A673 (cell line): ENCODE data around the gene PRKCQ. TPM values are rescaled to one million over a fixed set of nuclear protein-coding genes. Genes with fewer than 3 reads are reported as not detected.
"Not testable (repeated sequence)": the region's sequence is repeated elsewhere in the genome, so short reads cannot be mapped to it uniquely, and the experiment has no call there.

Source experiments
- BruUV-seq: library from RNA; stranded (reverse); fragments of 400-500 nt; replicated peaks from 2 replicates; lab custom pipeline; 2021; lab: Mats Ljungman, UMichigan
- CTCF ChIA-PET: fragments of 300-600 bp; sonication (Branson Sonifier 250); formaldehyde crosslinking; loops from one replicate; lab custom pipeline; 2022; ENCODE audit warnings: antibody characterized with exemption; lab: Charles Lee
- POLR2A ChIA-PET: fragments of 300-600 bp; sonication (Branson Sonifier 250); formaldehyde crosslinking; loops from one replicate; lab custom pipeline; 2022; ENCODE audit warnings: antibody characterized with exemption; ENCODE audit not compliant: low non-redundant PET; lab: Charles Lee
- DNase-seq: peaks from one replicate; pipeline ENCODE4 v3.0.0-alpha.2; 2015; ENCODE audit warnings: low spot score
- H3K27ac ChIP-seq: fragments of 200-600 bp; sonication (generic); 2 replicates; pipeline ENCODE4 v1.5.1; 2016; ENCODE audit warnings: mixed run types, low read depth, mild to moderate bottlenecking, mixed read lengths, antibody characterized with exemption, low read length; ENCODE audit not compliant: poor library complexity, severe bottlenecking
- H3K27me3 ChIP-seq: fragments of 200-600 bp; sonication (generic); replicated peaks from 2 replicates; pipeline ENCODE4 v1.6.1; 2017; ENCODE audit warnings: mixed run types, low read depth, mild to moderate bottlenecking, mixed read lengths, antibody characterized with exemption, low read length; ENCODE audit not compliant: insufficient read depth, poor library complexity
- H3K36me3 ChIP-seq: fragments of 200-600 bp; sonication (generic); 2 replicates; pipeline ENCODE4 v1.6.1; 2016; ENCODE audit warnings: mixed run types, mild to moderate bottlenecking, mixed read lengths, antibody characterized with exemption, low read length; ENCODE audit not compliant: insufficient read depth, poor library complexity, severe bottlenecking
- H3K4me1 ChIP-seq: fragments of 200-600 bp; sonication (generic); 2 replicates; pipeline ENCODE4 v1.6.1; 2017; ENCODE audit warnings: mixed run types, mild to moderate bottlenecking, mixed read lengths, antibody characterized with exemption, low read length; ENCODE audit not compliant: insufficient read depth, poor library complexity, severe bottlenecking
- H3K4me3 ChIP-seq: fragments of 200-600 bp; sonication (generic); 2 replicates; pipeline ENCODE4 v1.5.1; 2016; ENCODE audit warnings: low read depth, mixed run types, mild to moderate bottlenecking, mixed read lengths, low read length; ENCODE audit not compliant: poor library complexity, severe bottlenecking
- H3K9me3 ChIP-seq: fragments of 200-600 bp; sonication (generic); 2 replicates; pipeline ENCODE4 v1.6.1; 2016; ENCODE audit warnings: mixed run types, low read depth, mild to moderate bottlenecking, mixed read lengths, antibody characterized with exemption, low read length; ENCODE audit not compliant: poor library complexity, severe bottlenecking
- EZH2 ChIP-seq: fragments of 200-600 bp; sonication (generic); IDR thresholded peaks from 2 replicates; pipeline ENCODE4 v1.6.1; 2017; ENCODE audit warnings: borderline replicate concordance, low read depth, mild to moderate bottlenecking, mixed read lengths, antibody characterized with exemption, low read length; ENCODE audit not compliant: poor library complexity, severe bottlenecking
- intact Hi-C: fragments of 100-400 bp; cut with micrococcal nuclease; formaldehyde crosslinking; loops from one replicate; pipeline ENCODE4 v1.10.0; 2022; ENCODE audit not compliant: unreplicated experiment
- total RNA-seq: library from RNA; stranded (reverse); gene quantifications from 2 replicates; pipeline ENCODE4 v1.2.3, GENCODE V29; 2021
- TF ChIP-seq, protein P1 (sequence below): fragments of 300-800, 200-600 bp; sonication (generic); conservative IDR thresholded peaks from 2 replicates; pipeline ENCODE4 v1.5.1; 2017; ENCODE audit warnings: low read depth, mild to moderate bottlenecking, antibody characterized with exemption, low read length, moderate library complexity, mixed read lengths

Gene PRKCQ
- total RNA-seq, 1 experiment from 2014 or later, result not detected

DNA sequence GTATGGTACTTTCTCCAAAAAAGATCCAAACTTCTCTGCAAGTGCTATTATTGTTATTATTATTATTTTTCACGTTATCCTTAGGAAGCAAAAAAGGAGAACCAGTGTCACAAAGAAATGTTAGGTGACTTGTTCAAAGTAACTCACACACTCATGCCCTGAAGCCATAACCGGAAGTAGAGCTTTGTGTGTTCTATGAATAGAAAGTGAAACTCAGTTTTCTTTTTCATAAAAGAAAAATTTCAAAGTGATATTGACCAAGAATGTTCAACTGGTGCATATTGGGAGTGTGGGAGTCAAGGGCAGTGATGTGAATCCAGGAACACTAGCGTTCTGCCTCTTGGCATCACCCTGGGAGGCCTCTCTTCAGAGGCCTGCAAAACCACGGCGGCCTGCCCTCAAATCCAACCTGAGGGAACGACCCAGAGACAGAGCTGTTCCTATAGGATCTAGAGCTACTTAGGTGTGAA, 106.1 kb downstream of the PRKCQ start:
- Histone ChIP-seq H3K27me3 (peaks cover 93% of the 10 kb centered on the region), H3K9me3 (no peaks in the 10 kb centered on the region), H3K36me3 (no peaks in the 10 kb centered on the region), H3K4me3 (no peak overlapping the region), H3K27ac (no peak overlapping the region), H3K4me1 (no peaks in the 10 kb centered on the region)
- no peak for DNase-seq
- ChIA-PET POLR2A (no interaction called here), CTCF (no interaction called here)
- intact Hi-C loops, result no loop called here
- TF ChIP-seq, protein P1, sequence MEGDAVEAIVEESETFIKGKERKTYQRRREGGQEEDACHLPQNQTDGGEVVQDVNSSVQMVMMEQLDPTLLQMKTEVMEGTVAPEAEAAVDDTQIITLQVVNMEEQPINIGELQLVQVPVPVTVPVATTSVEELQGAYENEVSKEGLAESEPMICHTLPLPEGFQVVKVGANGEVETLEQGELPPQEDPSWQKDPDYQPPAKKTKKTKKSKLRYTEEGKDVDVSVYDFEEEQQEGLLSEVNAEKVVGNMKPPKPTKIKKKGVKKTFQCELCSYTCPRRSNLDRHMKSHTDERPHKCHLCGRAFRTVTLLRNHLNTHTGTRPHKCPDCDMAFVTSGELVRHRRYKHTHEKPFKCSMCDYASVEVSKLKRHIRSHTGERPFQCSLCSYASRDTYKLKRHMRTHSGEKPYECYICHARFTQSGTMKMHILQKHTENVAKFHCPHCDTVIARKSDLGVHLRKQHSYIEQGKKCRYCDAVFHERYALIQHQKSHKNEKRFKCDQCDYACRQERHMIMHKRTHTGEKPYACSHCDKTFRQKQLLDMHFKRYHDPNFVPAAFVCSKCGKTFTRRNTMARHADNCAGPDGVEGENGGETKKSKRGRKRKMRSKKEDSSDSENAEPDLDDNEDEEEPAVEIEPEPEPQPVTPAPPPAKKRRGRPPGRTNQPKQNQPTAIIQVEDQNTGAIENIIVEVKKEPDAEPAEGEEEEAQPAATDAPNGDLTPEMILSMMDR, result no peak
- no peak for TF ChIP-seq EZH2
- no TSS peak for BruUV-seq

DNA sequence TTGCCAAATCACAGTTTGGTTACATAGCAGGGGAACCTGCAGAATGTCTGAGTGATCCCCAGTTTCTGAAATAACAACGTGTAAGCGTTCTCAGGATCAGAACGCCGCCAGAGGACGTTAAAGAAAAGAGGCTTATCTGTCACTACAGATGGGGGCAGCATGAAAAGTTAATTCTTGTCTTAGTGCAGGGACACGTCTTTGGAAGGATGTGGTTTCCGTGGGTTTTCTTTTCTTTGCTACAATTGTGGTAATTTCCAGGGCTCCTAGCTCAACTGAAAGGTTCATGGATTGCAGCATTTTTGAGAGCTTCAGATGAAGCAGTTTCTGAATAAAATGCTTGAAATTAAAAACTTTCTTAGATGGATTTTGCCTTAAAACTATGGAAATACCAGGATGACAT, 106.6 kb downstream of the PRKCQ start:
- no peak for DNase-seq
- Histone ChIP-seq H3K36me3 (no peaks in the 10 kb centered on the region), H3K27ac (no peak overlapping the region), H3K4me3 (no peak overlapping the region), H3K4me1 (no peaks in the 10 kb centered on the region), H3K9me3 (no peaks in the 10 kb centered on the region), H3K27me3 (peaks cover 93% of the 10 kb centered on the region)
- CTCF ChIA-PET, result no interaction called here
- POLR2A ChIA-PET, result no interaction called here
- no TSS peak for BruUV-seq
- TF ChIP-seq EZH2, result no peak
- TF ChIP-seq, protein P1, result no peak
- intact Hi-C loops, result no loop called here

DNA sequence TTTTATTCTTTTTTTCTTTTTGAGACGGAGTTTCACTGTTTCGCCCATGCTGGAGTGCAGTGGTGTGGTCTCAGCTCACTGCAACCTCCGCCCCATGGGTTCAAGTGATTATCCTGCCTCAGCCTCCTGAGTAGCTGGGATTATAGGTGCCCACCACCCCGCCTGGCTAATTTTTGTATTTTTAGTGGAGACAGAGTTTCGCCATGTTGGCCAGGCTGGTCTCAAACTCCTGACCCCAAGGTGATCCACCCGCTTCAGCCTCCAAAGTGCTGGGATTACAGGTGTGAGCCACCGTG, 107.4 kb downstream of the PRKCQ start:
- DNase-seq, H3K36me3 ChIP-seq, BruUV-seq, H3K27ac ChIP-seq, H3K4me3 ChIP-seq, intact Hi-C loops, H3K4me1 ChIP-seq, POLR2A ChIA-PET, CTCF ChIA-PET, H3K9me3 ChIP-seq: not testable (repeated sequence)
- H3K27me3 ChIP-seq, result peaks cover 93% of the 10 kb centered on the region

DNA sequence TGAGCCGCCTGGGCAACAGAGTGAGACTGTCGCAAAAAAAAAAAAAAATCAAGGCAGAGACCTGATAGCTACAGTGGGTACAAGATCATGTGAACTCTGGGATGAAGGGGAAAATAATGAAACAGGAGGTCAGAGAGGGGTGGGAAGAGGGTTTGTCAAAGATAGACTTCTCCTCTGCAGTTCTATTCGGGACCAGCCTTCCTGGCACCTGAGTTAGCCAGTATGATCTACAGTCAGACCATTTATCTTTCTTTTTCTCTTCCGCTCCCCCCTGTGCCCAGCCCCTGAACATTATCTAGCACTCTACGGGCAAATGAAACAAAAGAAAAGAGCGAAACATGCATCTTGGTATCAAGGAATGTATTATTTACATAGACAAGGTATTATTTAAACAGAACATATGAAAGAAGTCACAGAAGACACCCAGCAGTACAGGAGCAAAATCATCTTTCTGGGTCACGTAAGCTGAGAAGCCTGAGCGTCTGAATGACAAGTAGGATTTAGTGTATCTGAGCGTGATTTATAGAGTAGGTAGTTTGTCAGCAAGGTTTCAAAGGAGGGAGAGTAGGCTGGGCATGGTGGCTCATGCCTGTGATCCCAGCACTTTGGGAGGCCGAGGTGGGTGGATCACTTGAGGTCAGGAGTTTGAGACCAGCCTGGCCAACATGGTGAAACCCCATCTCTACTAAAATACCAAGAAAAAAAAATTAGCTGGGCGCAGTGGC, 109.0 kb downstream of the PRKCQ start:
- Histone ChIP-seq H3K9me3 (no peaks in the 10 kb centered on the region), H3K4me1 (no peaks in the 10 kb centered on the region), H3K27ac (no peak overlapping the region), H3K36me3 (no peaks in the 10 kb centered on the region), H3K27me3 (peaks cover 92% of the 10 kb centered on the region), H3K4me3 (no peak overlapping the region)
- no peak for TF ChIP-seq EZH2
- TF ChIP-seq, protein P1, result no peak
- CTCF ChIA-PET, result no interaction called here
- BruUV-seq, result no TSS peak
- intact Hi-C loops, result no loop called here
- DNase-seq, result no peak
- POLR2A ChIA-PET, result no interaction called here
